HCT116 (cell line): Measurements from ENCODE around the gene CRYBG2. TPM values are rescaled to one million over a fixed set of nuclear protein-coding genes. Genes with fewer than 3 reads are reported as not detected.

Experiments
- ATAC-seq: fragments of 200-7000 bp; cut with Tn5 transposase; 2 replicates; pipeline ENCODE4 v1.9.1; 2020; ENCODE audit warnings: mild to moderate bottlenecking, moderate library complexity
- BruUV-seq: library from RNA; stranded (reverse); fragments of 400-500 nt; replicated peaks from 2 replicates; lab custom pipeline; 2021; lab: Mats Ljungman, UMichigan
- CTCF ChIA-PET: fragments of 300-600 bp; sonication (Branson Sonifier 250); formaldehyde crosslinking; loops from one replicate; lab custom pipeline; 2021; ENCODE audit warnings: antibody characterized with exemption; lab: Charles Lee
- POLR2A ChIA-PET: fragments of 300-600, 350-600 bp; sonication (Branson Sonifier 250); formaldehyde crosslinking; loops from one replicate; lab custom pipeline; 2021; ENCODE audit warnings: antibody characterized with exemption; lab: Charles Lee
- RAD21 ChIA-PET, 2 experiments: fragments of 300-600 bp; sonication (Branson Sonifier 250); formaldehyde crosslinking; loops; one replicate each; lab custom pipeline; 2023; ENCODE audit warnings: low total read pairs in 2 of 2; ENCODE audit not compliant: uncharacterized antibody in 2 of 2, unreplicated experiment in 2 of 2, low non-redundant PET in 1 of 2; lab: Charles Lee
- DNase-seq: peaks from one replicate; pipeline ENCODE4 v3.0.0-alpha.2; 2010; ENCODE audit warnings: low read depth, low spot score
- H2AFZ ChIP-seq: fragments of 200-600 bp; shearing (Covaris generic), sonication (generic); 2 replicates; pipeline ENCODE4 v1.6.1; 2017; ENCODE audit warnings: low read depth, mixed run types, mixed read lengths, antibody characterized with exemption, low read length; ENCODE audit not compliant: poor library complexity, severe bottlenecking
- H3K27ac ChIP-seq: 2 replicates; pipeline ENCODE4 v1.5.1; 2012; ENCODE audit warnings: low read depth, low read length
- H3K27me3 ChIP-seq: fragments of 200-600 bp; sonication (generic); 2 replicates; pipeline ENCODE4 v1.6.1; 2016; ENCODE audit warnings: mixed run types, low read length, mixed read lengths; ENCODE audit not compliant: insufficient read depth
- H3K36me3 ChIP-seq, 2 experiments: fragments of 200-500 bp in 1 of 2; fragments of 200-600 bp in 1 of 2; sonication (Bioruptor generic) in 1 of 2; sonication (generic) in 1 of 2; 2 replicates each; pipeline versions ENCODE4 v1.5.1 to v1.6.1; 2014 to 2016; ENCODE audit warnings: low read length in 2 of 2, inconsistent platforms in 1 of 2, mixed read lengths in 1 of 2, mixed run types in 1 of 2; ENCODE audit not compliant: insufficient read depth in 2 of 2, control insufficient read depth in 1 of 2
- H3K4me1 ChIP-seq, 2 experiments: fragments of 200-600 bp in 1 of 2; sonication (generic) in 1 of 2; 2 replicates each; pipeline versions ENCODE4 v1.5.1 to v1.6.1; 2012 to 2017; ENCODE audit warnings: low read length in 2 of 2, inconsistent platforms in 1 of 2, mild to moderate bottlenecking in 1 of 2, mixed read lengths in 1 of 2, mixed run types in 1 of 2, moderate library complexity in 1 of 2; ENCODE audit not compliant: insufficient read depth in 2 of 2, control insufficient read depth in 1 of 2
- H3K4me2 ChIP-seq: fragments of 200-600 bp; sonication (generic); 2 replicates; pipeline ENCODE4 v1.6.1; 2017; ENCODE audit warnings: mixed run types, low read length, mixed read lengths
- H3K4me3 ChIP-seq, 2 experiments: fragments of 200-600 bp in 1 of 2; sonication (generic) in 1 of 2; replicated peaks in 1 of 2; 2 replicates each; pipeline ENCODE4 v1.5.1; 2011 to 2016; ENCODE audit warnings: low read length in 2 of 2, control low read depth in 1 of 2, low read depth in 1 of 2, mild to moderate bottlenecking in 1 of 2, mixed read lengths in 1 of 2, mixed run types in 1 of 2
- H3K79me2 ChIP-seq: fragments of 200-600 bp; sonication (generic); 2 replicates; pipeline ENCODE4 v1.6.1; 2017; ENCODE audit warnings: mild to moderate bottlenecking, mixed run types, low read length, moderate library complexity, mixed read lengths; ENCODE audit not compliant: insufficient read depth
- H3K9ac ChIP-seq: fragments of 200-600 bp; sonication (generic); 2 replicates; pipeline ENCODE4 v1.6.1; 2016; ENCODE audit warnings: low read length, mixed read lengths
- H3K9me2 ChIP-seq: fragments of 200-600 bp; sonication (generic), shearing (Covaris generic); 2 replicates; pipeline ENCODE4 v1.6.1; 2017; ENCODE audit warnings: mixed run types, mild to moderate bottlenecking, moderate library complexity; ENCODE audit not compliant: insufficient read depth
- H3K9me3 ChIP-seq, 2 experiments: fragments of 200-500 bp in 1 of 2; fragments of 200-600 bp in 1 of 2; sonication (Bioruptor generic) in 1 of 2; sonication (generic) in 1 of 2; 2 replicates each; pipeline ENCODE4 v1.6.1; 2014 to 2017; ENCODE audit warnings: low read length in 2 of 2, mixed read lengths in 2 of 2, inconsistent platforms in 1 of 2, low read depth in 1 of 2, mild to moderate bottlenecking in 1 of 2, mixed run types in 1 of 2, moderate library complexity in 1 of 2; ENCODE audit not compliant: control insufficient read depth in 1 of 2, insufficient read depth in 1 of 2
- H4K20me1 ChIP-seq: fragments of 200-600 bp; sonication (generic), shearing (Covaris generic); 2 replicates; pipeline ENCODE4 v1.6.1; 2017; ENCODE audit warnings: mixed run types, mild to moderate bottlenecking, moderate library complexity; ENCODE audit not compliant: insufficient read depth
- CEBPB ChIP-seq: IDR thresholded peaks from 2 replicates; pipeline ENCODE4 v1.6.1; 2012; ENCODE audit warnings: low read depth
- intact Hi-C: fragments of 100-400 bp; cut with micrococcal nuclease; formaldehyde crosslinking; loops from 2 replicates; pipeline ENCODE4 v1.10.0; 2022
- total RNA-seq: library from RNA; stranded (reverse); gene quantifications from one replicate; pipeline ENCODE4 v1.2.1, GENCODE V29; 2021; ENCODE audit not compliant: unreplicated experiment
- TF ChIP-seq, protein P1 (sequence below), 3 experiments: fragments of 200-600 bp in 1 of 3; sonication (generic) in 1 of 3; IDR thresholded peaks in 2 of 3; conservative IDR thresholded peaks in 1 of 3; 2 replicates each; pipeline ENCODE4 v1.5.1; 2012 to 2017; ENCODE audit warnings: low read depth in 2 of 3, low read length in 2 of 3, antibody characterized with exemption in 1 of 3, borderline replicate concordance in 1 of 3, control low read depth in 1 of 3, mild to moderate bottlenecking in 1 of 3, mixed read lengths in 1 of 3, mixed run types in 1 of 3, moderate library complexity in 1 of 3; ENCODE audit not compliant: insufficient read depth in 1 of 3

Gene CRYBG2
- total RNA-seq, 1 experiment from 2014 or later = 10.5 TPM

GRCh38 chr1:26275580-26276431 is 78.1 kb downstream of the CRYBG2 start:
- H3K27me3 ChIP-seq = no peaks in the 10 kb centered on the region
- H3K79me2 ChIP-seq = peaks cover 12% of the 10 kb centered on the region
- peaks cover 27 to 63% of the 10 kb centered on the region in 2 experiments for H3K4me1 ChIP-seq
- CTCF ChIA-PET = interaction anchor here (0.6 to 3.9 kb wide), 24 partner anchors 8 to 240 kb away, joined by 3 to 47 read pairs (median 4); partner anchors contain the start of gene CEP85
- H3K27ac ChIP-seq = peak overlapping the region; percentile 60
- H3K9me3 ChIP-seq = no peaks in the 10 kb centered on the region
- no peaks in the 10 kb centered on the region for H4K20me1 ChIP-seq
- no peaks in the 10 kb centered on the region for H3K9me2 ChIP-seq
- peaks cover 33 to 51% of the 10 kb centered on the region in 2 experiments for H3K36me3 ChIP-seq
- TF ChIP-seq CEBPB = no peak
- TF ChIP-seq, protein P1, sequence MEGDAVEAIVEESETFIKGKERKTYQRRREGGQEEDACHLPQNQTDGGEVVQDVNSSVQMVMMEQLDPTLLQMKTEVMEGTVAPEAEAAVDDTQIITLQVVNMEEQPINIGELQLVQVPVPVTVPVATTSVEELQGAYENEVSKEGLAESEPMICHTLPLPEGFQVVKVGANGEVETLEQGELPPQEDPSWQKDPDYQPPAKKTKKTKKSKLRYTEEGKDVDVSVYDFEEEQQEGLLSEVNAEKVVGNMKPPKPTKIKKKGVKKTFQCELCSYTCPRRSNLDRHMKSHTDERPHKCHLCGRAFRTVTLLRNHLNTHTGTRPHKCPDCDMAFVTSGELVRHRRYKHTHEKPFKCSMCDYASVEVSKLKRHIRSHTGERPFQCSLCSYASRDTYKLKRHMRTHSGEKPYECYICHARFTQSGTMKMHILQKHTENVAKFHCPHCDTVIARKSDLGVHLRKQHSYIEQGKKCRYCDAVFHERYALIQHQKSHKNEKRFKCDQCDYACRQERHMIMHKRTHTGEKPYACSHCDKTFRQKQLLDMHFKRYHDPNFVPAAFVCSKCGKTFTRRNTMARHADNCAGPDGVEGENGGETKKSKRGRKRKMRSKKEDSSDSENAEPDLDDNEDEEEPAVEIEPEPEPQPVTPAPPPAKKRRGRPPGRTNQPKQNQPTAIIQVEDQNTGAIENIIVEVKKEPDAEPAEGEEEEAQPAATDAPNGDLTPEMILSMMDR (IDR thresholded peaks at IDR 0.05 in 2 of 3, conservative IDR thresholded peaks at IDR 0.05 in 1 of 3; ENCODE audit: borderline replicate concordance in 1 of 3, insufficient read depth in 1 of 3, low read depth in 2 of 3, low read length in 2 of 3) = peak in 2 of 3 experiments; percentile 69 to 79; a peak in 4 of 6 replicates
- TF ChIP-seq, all 23 proteins: peak for 1
- DNase-seq = peak; percentile 80
- peak overlapping the region; percentile 32 for H3K9ac ChIP-seq
- H3K4me2 ChIP-seq = peak overlapping the region; percentile 59
- ATAC-seq = peak; percentile 56
- RAD21 ChIA-PET = interaction anchor here (0.7 to 1.1 kb wide), 3 partner anchors 46 to 141 kb away, joined by 3 to 4 read pairs (median 3); no protein-coding TSS in a partner anchor
- H2AFZ ChIP-seq = no peak overlapping the region
- BruUV-seq = no TSS peak
- POLR2A ChIA-PET = interaction anchor here (1.2 kb wide), 1 partner anchor 9 kb away, joined by 4 read pairs; no protein-coding TSS in a partner anchor
- intact Hi-C loops = loop anchor here (1.0 to 5.0 kb wide), 3 partner anchors 45 to 239 kb away; no protein-coding TSS in a partner anchor
- H3K4me3 ChIP-seq = no peak overlapping the region
